Measurements from ENCODE around the gene ENSA.
"Not testable (repeated sequence)": the region's sequence is repeated elsewhere in the genome, so short reads cannot be mapped to it uniquely, and the experiment has no call there.

The ENSA gene

GRCh38 chr1:150579945-150580642 is 49.3 kb downstream of the ENSA start:
- no peak for DNase-seq

DNA sequence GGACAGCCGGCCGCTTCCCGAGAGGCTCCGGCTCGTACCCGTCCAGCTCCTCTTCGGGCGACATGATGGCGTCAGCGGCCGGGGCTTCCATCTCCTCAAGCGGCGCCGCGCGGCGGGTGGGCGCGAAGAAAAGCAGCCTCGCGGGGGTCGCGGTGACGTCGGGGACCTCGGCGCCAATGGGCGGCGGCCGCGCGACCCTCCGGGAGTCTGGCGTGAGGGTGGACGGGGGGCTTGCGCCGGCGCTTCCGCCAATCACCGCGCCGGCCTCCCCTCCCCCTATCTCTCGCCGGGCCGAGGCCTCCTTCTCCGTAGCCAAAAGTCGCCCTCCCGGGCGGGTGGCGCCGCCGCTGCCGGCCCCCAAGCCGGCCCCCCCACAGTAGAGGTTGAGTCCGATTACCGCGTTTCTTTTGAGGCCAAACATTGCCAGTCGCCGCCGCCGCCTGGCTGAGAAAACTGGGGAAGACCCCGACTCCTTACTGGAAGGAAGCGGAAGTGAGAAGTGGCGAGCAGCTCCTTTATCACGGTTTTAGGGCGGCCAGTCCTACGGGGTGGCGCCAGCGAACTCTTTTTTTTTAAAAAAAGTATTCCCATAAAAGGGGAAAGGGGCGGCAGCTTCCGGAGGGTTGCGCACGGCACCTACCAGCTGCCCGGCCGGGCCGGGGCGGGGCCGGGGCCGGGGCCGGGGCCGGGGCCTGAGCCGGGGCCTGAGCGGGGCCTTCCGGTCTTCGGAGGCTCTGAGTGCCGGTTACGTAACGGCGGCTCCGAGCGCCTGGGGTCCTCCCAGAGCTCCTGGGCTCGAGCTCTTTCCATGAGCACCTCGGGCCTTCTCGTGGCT is 50.1 kb downstream of the ENSA start, which contains the start of gene MCL1:
MCL1 (minus strand) TSS at position 501 of the 835 bp plus-strand sequence; CDS start at position 421, 80 bp downstream.
- DNase-seq, result peak; percentile 97

- DNase-seq, result peak; percentile 25
Measured at GRCh38 chr1:150578272-150579109, 50.9 kb downstream of the ENSA start.

DNA sequence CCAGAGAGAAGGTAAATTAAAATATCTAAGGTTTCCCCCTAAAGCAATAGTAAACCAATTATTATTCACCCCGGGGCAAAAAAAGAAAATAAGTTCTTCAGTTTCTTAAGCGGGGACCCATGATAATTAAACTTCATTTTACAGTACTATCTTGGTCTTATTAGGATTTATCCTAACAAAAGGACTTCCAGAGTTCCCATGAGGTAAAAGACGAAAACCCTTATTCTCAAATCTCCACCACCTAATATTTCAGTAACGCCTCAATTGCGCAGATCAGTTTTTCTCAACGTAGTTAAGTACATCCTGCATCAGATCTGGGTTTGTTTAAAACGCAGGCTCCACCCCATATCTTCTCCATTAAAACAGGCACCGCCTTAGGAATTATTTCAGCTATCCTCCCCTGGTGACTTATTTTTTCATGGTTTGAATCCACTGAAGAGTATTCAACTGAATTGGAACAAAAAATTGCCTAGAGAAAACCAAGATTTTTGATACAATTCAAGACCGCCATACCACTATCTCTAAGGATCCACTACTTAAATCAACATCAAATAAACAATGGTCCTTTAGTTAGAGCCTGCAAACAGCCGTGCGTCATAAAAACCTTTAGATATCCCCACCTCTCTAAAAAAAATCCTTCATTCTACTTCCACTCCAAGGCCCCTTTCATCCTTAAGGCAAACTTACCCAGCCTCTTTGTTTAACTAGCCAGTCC is 51.7 kb downstream of the ENSA start:
- no peak for DNase-seq

- DNase-seq, result no peak
Measured at GRCh38 chr1:150576794-150577556, 52.4 kb downstream of the ENSA start.

DNA sequence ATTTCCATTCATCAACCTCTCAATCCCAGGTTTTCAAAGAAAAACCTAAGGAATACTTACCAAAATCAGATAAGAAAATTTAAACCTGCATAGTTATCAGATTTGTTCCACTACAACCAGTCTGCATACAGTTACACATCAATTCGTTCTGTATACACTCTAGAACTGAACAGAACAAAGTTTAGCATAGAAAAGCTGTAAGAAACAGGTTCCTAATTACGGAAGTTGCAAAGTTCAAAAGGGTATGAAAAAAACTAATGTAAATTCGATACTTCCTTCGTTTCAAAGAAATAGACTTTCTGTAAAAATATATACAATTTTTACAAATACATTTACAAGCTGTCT is 53.1 kb downstream of the ENSA start:
- DNase-seq, result no peak

GRCh38 chr1:150575518-150576366 is 53.7 kb downstream of the ENSA start:
- no peak for DNase-seq

GRCh38 chr1:150575072-150575489 is 54.3 kb downstream of the ENSA start:
- no peak for DNase-seq

GRCh38 chr1:150574260-150575071 is 54.9 kb downstream of the ENSA start:
- no peak for DNase-seq

- not testable (repeated sequence) for DNase-seq
Measured at GRCh38 chr1:150573648-150574071, 55.8 kb downstream of the ENSA start.

GRCh38 chr1:150572918-150573647 is 56.3 kb downstream of the ENSA start:
- no peak for DNase-seq
